ENCODE measurements around the gene RNF213.
A peak's percentile ranks its signal among the peaks of the same experiment; 100 is the strongest.

DNA sequence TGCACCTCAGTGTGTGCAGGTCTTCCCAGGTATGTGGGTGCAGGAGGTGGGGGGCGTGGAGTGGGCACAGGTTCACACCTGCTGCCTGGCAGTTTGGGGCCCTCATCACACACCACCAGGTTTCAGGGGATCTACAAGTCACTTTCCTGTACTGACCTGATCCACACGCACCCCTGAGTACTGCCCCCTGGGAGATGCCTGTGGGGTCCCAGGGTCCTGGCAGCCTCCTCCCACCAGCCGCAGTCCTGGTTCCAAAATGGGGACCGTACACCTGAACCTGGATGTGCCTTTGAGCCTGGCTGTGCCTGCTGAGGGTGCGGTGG lies 25.9 kb downstream of the RNF213 start:
- TF ChIP-seq CREB1 (IDR thresholded peaks at IDR 0.05; ENCODE audit: low read depth) (no peak), POLR2A (IDR thresholded peaks at IDR 0.05; ENCODE audit: low read depth, low read length) (0 out of 2 replicates have a peak, but pooled peaks have one; percentile 28), FOXM1 (IDR thresholded peaks at IDR 0.05; ENCODE audit: low read depth, low read length) (no peak), ETV6 (conservative IDR thresholded peaks at IDR 0.05 in 1 of 2, IDR thresholded peaks at IDR 0.05 in 1 of 2; ENCODE audit: borderline replicate concordance in 1 of 2, low read depth in 1 of 2) (no peak), POLR2AphosphoS5 (IDR thresholded peaks at IDR 0.05; ENCODE audit: low read length) (no peak), BRCA1 (IDR thresholded peaks at IDR 0.05; ENCODE audit: low read depth, low read length) (no peak), KDM1A (IDR thresholded peaks at IDR 0.05; ENCODE audit: borderline replicate concordance) (no peak), EZH2 (IDR thresholded peaks at IDR 0.05; ENCODE audit: borderline replicate concordance, control insufficient read depth, low read depth, low read length) (no peak), FOXK2 (IDR thresholded peaks at IDR 0.05) (no peak)
- TF ChIP-seq, protein P1, sequence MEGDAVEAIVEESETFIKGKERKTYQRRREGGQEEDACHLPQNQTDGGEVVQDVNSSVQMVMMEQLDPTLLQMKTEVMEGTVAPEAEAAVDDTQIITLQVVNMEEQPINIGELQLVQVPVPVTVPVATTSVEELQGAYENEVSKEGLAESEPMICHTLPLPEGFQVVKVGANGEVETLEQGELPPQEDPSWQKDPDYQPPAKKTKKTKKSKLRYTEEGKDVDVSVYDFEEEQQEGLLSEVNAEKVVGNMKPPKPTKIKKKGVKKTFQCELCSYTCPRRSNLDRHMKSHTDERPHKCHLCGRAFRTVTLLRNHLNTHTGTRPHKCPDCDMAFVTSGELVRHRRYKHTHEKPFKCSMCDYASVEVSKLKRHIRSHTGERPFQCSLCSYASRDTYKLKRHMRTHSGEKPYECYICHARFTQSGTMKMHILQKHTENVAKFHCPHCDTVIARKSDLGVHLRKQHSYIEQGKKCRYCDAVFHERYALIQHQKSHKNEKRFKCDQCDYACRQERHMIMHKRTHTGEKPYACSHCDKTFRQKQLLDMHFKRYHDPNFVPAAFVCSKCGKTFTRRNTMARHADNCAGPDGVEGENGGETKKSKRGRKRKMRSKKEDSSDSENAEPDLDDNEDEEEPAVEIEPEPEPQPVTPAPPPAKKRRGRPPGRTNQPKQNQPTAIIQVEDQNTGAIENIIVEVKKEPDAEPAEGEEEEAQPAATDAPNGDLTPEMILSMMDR (IDR thresholded peaks at IDR 0.05 in 2 of 3, conservative IDR thresholded peaks at IDR 0.05 in 1 of 3; ENCODE audit: control insufficient read depth in 2 of 3, extremely low read depth in 1 of 3, insufficient read depth in 1 of 3, low read depth in 3 of 3, low read length in 3 of 3), result no peak
- TF ChIP-seq, protein P2, sequence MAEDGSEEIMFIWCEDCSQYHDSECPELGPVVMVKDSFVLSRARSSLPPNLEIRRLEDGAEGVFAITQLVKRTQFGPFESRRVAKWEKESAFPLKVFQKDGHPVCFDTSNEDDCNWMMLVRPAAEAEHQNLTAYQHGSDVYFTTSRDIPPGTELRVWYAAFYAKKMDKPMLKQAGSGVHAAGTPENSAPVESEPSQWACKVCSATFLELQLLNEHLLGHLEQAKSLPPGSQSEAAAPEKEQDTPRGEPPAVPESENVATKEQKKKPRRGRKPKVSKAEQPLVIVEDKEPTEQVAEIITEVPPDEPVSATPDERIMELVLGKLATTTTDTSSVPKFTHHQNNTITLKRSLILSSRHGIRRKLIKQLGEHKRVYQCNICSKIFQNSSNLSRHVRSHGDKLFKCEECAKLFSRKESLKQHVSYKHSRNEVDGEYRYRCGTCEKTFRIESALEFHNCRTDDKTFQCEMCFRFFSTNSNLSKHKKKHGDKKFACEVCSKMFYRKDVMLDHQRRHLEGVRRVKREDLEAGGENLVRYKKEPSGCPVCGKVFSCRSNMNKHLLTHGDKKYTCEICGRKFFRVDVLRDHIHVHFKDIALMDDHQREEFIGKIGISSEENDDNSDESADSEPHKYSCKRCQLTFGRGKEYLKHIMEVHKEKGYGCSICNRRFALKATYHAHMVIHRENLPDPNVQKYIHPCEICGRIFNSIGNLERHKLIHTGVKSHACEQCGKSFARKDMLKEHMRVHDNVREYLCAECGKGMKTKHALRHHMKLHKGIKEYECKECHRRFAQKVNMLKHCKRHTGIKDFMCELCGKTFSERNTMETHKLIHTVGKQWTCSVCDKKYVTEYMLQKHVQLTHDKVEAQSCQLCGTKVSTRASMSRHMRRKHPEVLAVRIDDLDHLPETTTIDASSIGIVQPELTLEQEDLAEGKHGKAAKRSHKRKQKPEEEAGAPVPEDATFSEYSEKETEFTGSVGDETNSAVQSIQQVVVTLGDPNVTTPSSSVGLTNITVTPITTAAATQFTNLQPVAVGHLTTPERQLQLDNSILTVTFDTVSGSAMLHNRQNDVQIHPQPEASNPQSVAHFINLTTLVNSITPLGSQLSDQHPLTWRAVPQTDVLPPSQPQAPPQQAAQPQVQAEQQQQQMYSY (CRISPR knock-in tag; IDR thresholded peaks at IDR 0.05), result no peak
- TF ChIP-seq, protein P3, sequence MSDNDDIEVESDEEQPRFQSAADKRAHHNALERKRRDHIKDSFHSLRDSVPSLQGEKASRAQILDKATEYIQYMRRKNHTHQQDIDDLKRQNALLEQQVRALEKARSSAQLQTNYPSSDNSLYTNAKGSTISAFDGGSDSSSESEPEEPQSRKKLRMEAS (IDR thresholded peaks at IDR 0.05; ENCODE audit: low read depth, low read length), result no peak

All from GM12878 (cell line).